Lung (tissue), 12 donors: ENCODE results near the gene COL1A1. TPM values are rescaled to one million over a fixed set of nuclear protein-coding genes. Genes with fewer than 3 reads are reported as not detected.

ENCODE experiments used
- ATAC-seq: fragments of 200-7000 bp; cut with Tn5 transposase; one replicate; pipeline ENCODE4 v1.9.1; 2020; ENCODE audit warnings: moderate number of reproducible peaks; ENCODE audit not compliant: insufficient read depth, low FRiP score
- DNase-seq, 3 donors: peaks; one replicate each; pipeline ENCODE4 v3.0.0-alpha.2; 2013 to 2017
- H3K27ac ChIP-seq, 2 donors: one replicate each; pipeline ENCODE4 v1.5.1; 2013; ENCODE audit warnings: mild to moderate bottlenecking in 2 of 2, moderate library complexity in 2 of 2, control low read depth in 1 of 2, inconsistent platforms in 1 of 2, low read depth in 1 of 2, low read length in 1 of 2
- H3K27me3 ChIP-seq, 3 donors: one replicate each; pipeline ENCODE4 v1.5.1; 2013; ENCODE audit warnings: low read length in 2 of 3; ENCODE audit not compliant: control insufficient read depth in 3 of 3, insufficient read depth in 3 of 3
- H3K36me3 ChIP-seq, 4 donors: one replicate each; pipeline ENCODE4 v1.5.1; 2013; ENCODE audit warnings: low read length in 4 of 4, mild to moderate bottlenecking in 1 of 4, moderate library complexity in 1 of 4; ENCODE audit not compliant: control insufficient read depth in 4 of 4, insufficient read depth in 4 of 4
- H3K4me1 ChIP-seq, 5 donors: one replicate each; pipeline ENCODE4 v1.5.1; 2013; ENCODE audit warnings: low read length in 5 of 5, mild to moderate bottlenecking in 2 of 5, moderate library complexity in 1 of 5; ENCODE audit not compliant: control insufficient read depth in 5 of 5, insufficient read depth in 5 of 5
- H3K4me3 ChIP-seq: one replicate; pipeline ENCODE4 v1.5.1; 2013; ENCODE audit warnings: mild to moderate bottlenecking, control low read depth, moderate library complexity
- H3K9ac ChIP-seq, 2 donors: one replicate each; pipeline ENCODE4 v1.5.1; 2013; ENCODE audit warnings: low read length in 2 of 2, control low read depth in 1 of 2; ENCODE audit not compliant: insufficient read depth in 1 of 2
- H3K9me3 ChIP-seq, 4 donors: one replicate each; pipeline ENCODE4 v1.5.1; 2013; ENCODE audit warnings: low read length in 3 of 4, mild to moderate bottlenecking in 1 of 4, moderate library complexity in 1 of 4; ENCODE audit not compliant: control insufficient read depth in 4 of 4, insufficient read depth in 3 of 4
- CTCF ChIP-seq: IDR thresholded peaks from 2 replicates; pipeline ENCODE4 v1.5.1; 2012; ENCODE audit warnings: mild to moderate bottlenecking; ENCODE audit errors: control extremely low read depth, extremely low read depth
- WGBS, 2 donors: extraction: QIAGEN DNeasy Blood & Tissue Kit; methylation state at CpG; one replicate each; pipeline ENCODE4 v1.1.7; 2013; 5-methylcytosine and 5-hydroxymethylcytosine counted together
- polyA plus RNA-seq, 2 donors: library from polyadenylated mRNA; stranded (reverse); fragments of 200-250 nt; gene quantifications; one replicate each; pipeline ENCODE4 v1.2.1, GENCODE V29; 2013
- total RNA-seq, 2 donors: library from RNA; depleted of rRNA in 1 of 2; stranded (reverse); fragments of >200 nt in 1 of 2; gene quantifications; one replicate each; pipeline ENCODE4 v1.2.1, GENCODE V29; 2014 to 2021
- donor health status: control.
- donor health status: control.
- donor health status: Bipolar disorder and iron deficiency.
- donor health status: healthy.
- donor health status: DM: yes; HTN: yes; CAD: no.

COL1A1 gene
- total and polyA plus RNA-seq, 4 donors, result 30.5 to 1,330 (median 283) TPM

GRCh38 chr17:50209472-50210239, 8.2 kb upstream of the COL1A1 start:
- peak overlapping the region; percentile 12 to 93 for H3K9ac ChIP-seq
- DNase-seq, result peak; percentile 98 to 99 (median 98)
- WGBS, 2 donors, result 66 to 68% methylated on average over 16 of the region's 16 CpGs

GRCh38 chr17:50209133-50209471, 7.7 kb upstream of the COL1A1 start:
- Histone ChIP-seq H3K27ac (peak overlapping the region in 1 of 2 donors; percentile 26), H3K4me3 (no peak overlapping the region), H3K9me3 (no peaks in the 10 kb centered on the region), H3K9ac (peak overlapping the region in 1 of 2 donors; percentile 46), H3K36me3 (no peaks in the 10 kb centered on the region), H3K27me3 (no peaks in the 10 kb centered on the region), H3K4me1 (peaks cover 0 to 82% (median 57%) of the 10 kb centered on the region in 5 donors)
- DNase-seq, result no peak
- TF ChIP-seq CTCF, result no peak
- ATAC-seq, result no peak
- WGBS, 2 donors, result 83 to 94% methylated on average over 6 of the region's 6 CpGs

More at GRCh38 chr17:50209472-50210239, 8.2 kb upstream of the COL1A1 start:
- no peaks in the 10 kb centered on the region for H3K27me3 ChIP-seq
- no peaks in the 10 kb centered on the region for H3K9me3 ChIP-seq
- TF ChIP-seq CTCF, result no peak
- peak; percentile 64 for ATAC-seq
- H3K4me1 ChIP-seq, result peaks cover 0 to 76% (median 51%) of the 10 kb centered on the region in 5 donors
- H3K4me3 ChIP-seq, result no peak overlapping the region
- H3K36me3 ChIP-seq, result no peaks in the 10 kb centered on the region
- peak overlapping the region; percentile 36 to 84 for H3K27ac ChIP-seq

- Histone ChIP-seq H3K4me3 (no peak overlapping the region), H3K27me3 (no peaks in the 10 kb centered on the region), H3K27ac (no peak overlapping the region), H3K4me1 (peaks cover 0 to 86% (median 59%) of the 10 kb centered on the region in 5 donors), H3K36me3 (no peaks in the 10 kb centered on the region), H3K9me3 (no peaks in the 10 kb centered on the region), H3K9ac (peak overlapping the region in 1 of 2 donors; percentile 8)
- 80 to 89% methylated on average over 3 of the region's 3 CpGs for WGBS, 2 donors
- no peak for TF ChIP-seq CTCF
- no peak for ATAC-seq
- DNase-seq, result peak in 2 of 3 donors; percentile 13 to 55
Measured at GRCh38 chr17:50208611-50209061, 7.2 kb upstream of the COL1A1 start.
